Measurements from ENCODE around the gene SULT1C3. TPM values are rescaled to one million over a fixed set of nuclear protein-coding genes. Genes with fewer than 3 reads are reported as not detected.

SULT1C3 gene
- not detected for polyA plus RNA-seq (2013, experiment 1 of 2)
- polyA plus RNA-seq (2013, experiment 2 of 2) = not detected

GRCh38 chr2:108239786-108240185 is at the start of gene SULT1C3:
Gene SULT1C3, plus strand, starts transcription at chr2:108239968. Its CDS starts 7,227 bp downstream, at chr2:108247195.
- Histone ChIP-seq H2AFZ (ENCODE audit: low read depth, low read length) (no peak within 1 kb of the TSS), H4K91ac (ENCODE audit: low read length) (no peak within 1 kb of the TSS), H3K4ac (ENCODE audit: low read depth in 1 of 2, low read length in 2 of 2) (no peak within 1 kb of the TSS)

GRCh38 chr2:108193251-108193650 is 46.5 kb upstream of the SULT1C3 start:
- H2BK5ac ChIP-seq (ENCODE audit: low read depth, low read length, poor library complexity, severe bottlenecking) = no peak overlapping the region
- H3K36me3 ChIP-seq (ENCODE audit: control insufficient read depth in 1 of 2, insufficient read depth in 2 of 2, low read depth in 1 of 2, low read length in 2 of 2) = peaks cover 0 to 2% of the 10 kb centered on the region in 2 experiments
- H2AK5ac ChIP-seq (ENCODE audit: low read length, severe bottlenecking) = no peak overlapping the region
- no peaks in the 10 kb centered on the region for H3K79me1 ChIP-seq (replicated peaks; ENCODE audit: low read length, poor library complexity, severe bottlenecking)
- no peak overlapping the region for H3K23ac ChIP-seq (ENCODE audit: low read length in 2 of 2)
- H3K27me3 ChIP-seq (ENCODE audit: control insufficient read depth in 1 of 2, insufficient read depth in 1 of 2, low read length in 2 of 2) = no peaks in the 10 kb centered on the region
- H2BK12ac ChIP-seq (ENCODE audit: low read length in 2 of 2) = no peak overlapping the region
- H3K18ac ChIP-seq (ENCODE audit: low read depth in 1 of 2, low read length in 2 of 2) = no peak overlapping the region
- WGBS = 30% methylated on average over 2 of the region's 3 CpGs
- no peak overlapping the region for H3K4ac ChIP-seq (ENCODE audit: low read depth in 1 of 2, low read length in 2 of 2)
- no peak overlapping the region for H2BK120ac ChIP-seq (ENCODE audit: low read depth, low read length)
- no peak overlapping the region for H3K9ac ChIP-seq (ENCODE audit: low read length)
- H4K91ac ChIP-seq (ENCODE audit: low read length) = no peak overlapping the region
- H3K4me1 ChIP-seq (ENCODE audit: control insufficient read depth, insufficient read depth, low read depth, low read length) = peaks cover 3% of the 10 kb centered on the region
- H4K8ac ChIP-seq (ENCODE audit: low read length) = no peak overlapping the region
- no peak overlapping the region for H2AFZ ChIP-seq (ENCODE audit: low read depth, low read length)
- H3K4me3 ChIP-seq (ENCODE audit: insufficient read depth in 1 of 2, low read depth in 1 of 2, low read length in 2 of 2) = no peak overlapping the region
- no peak overlapping the region for H3K14ac ChIP-seq (ENCODE audit: low read length in 2 of 2)
- no peak overlapping the region for H3K4me2 ChIP-seq (ENCODE audit: low read length, poor library complexity, severe bottlenecking)
- no peak overlapping the region for H2BK15ac ChIP-seq (ENCODE audit: low read depth, poor library complexity, severe bottlenecking)
- DNase-seq = peak; percentile 27
- H3K9me3 ChIP-seq (ENCODE audit: control insufficient read depth, low read length) = no peaks in the 10 kb centered on the region
- H3K27ac ChIP-seq (ENCODE audit: low read length, poor library complexity, severe bottlenecking) = no peak overlapping the region

More at GRCh38 chr2:108239786-108240185, at the start of gene SULT1C3:
- H2BK15ac ChIP-seq (ENCODE audit: low read depth, poor library complexity, severe bottlenecking) = no peak within 1 kb of the TSS
- no peak within 1 kb of the TSS for H2BK120ac ChIP-seq (ENCODE audit: low read depth, low read length)
- H3K9me3 ChIP-seq (ENCODE audit: control insufficient read depth, low read length) = peaks cover 3% of the 10 kb centered on the region
- no peak within 1 kb of the TSS for H2BK5ac ChIP-seq (ENCODE audit: low read depth, low read length, poor library complexity, severe bottlenecking)
- no peaks in the 10 kb centered on the region for H3K4me1 ChIP-seq (ENCODE audit: control insufficient read depth, insufficient read depth, low read depth, low read length)
- H3K79me1 ChIP-seq (replicated peaks; ENCODE audit: low read length, poor library complexity, severe bottlenecking) = peaks cover 2% of the 10 kb centered on the region
- no peak for DNase-seq
- peaks cover 0 to 4% of the 10 kb centered on the region in 2 experiments for H3K36me3 ChIP-seq (ENCODE audit: control insufficient read depth in 1 of 2, insufficient read depth in 2 of 2, low read depth in 1 of 2, low read length in 2 of 2)
- H3K4me2 ChIP-seq (ENCODE audit: low read length, poor library complexity, severe bottlenecking) = no peak within 1 kb of the TSS
- no peak within 1 kb of the TSS for H4K8ac ChIP-seq (ENCODE audit: low read length)
- no peak within 1 kb of the TSS for H3K4me3 ChIP-seq (ENCODE audit: insufficient read depth in 1 of 2, low read depth in 1 of 2, low read length in 2 of 2)
- WGBS = 68% methylated on average over 2 of the region's 2 CpGs
- H2BK12ac ChIP-seq (ENCODE audit: low read length in 2 of 2) = no peak within 1 kb of the TSS
- no peak within 1 kb of the TSS for H3K14ac ChIP-seq (ENCODE audit: low read length in 2 of 2)
- no peaks in the 10 kb centered on the region for H3K27me3 ChIP-seq (ENCODE audit: control insufficient read depth in 1 of 2, insufficient read depth in 1 of 2, low read length in 2 of 2)
- H3K27ac ChIP-seq (ENCODE audit: low read length, poor library complexity, severe bottlenecking) = no peak within 1 kb of the TSS
- H3K23ac ChIP-seq (ENCODE audit: low read length in 2 of 2) = no peak within 1 kb of the TSS
- peak within 1 kb of the TSS in 1 of 2 experiments; percentile 11 for H3K18ac ChIP-seq (ENCODE audit: low read depth in 1 of 2, low read length in 2 of 2)
- no peak within 1 kb of the TSS for H3K9ac ChIP-seq (ENCODE audit: low read length)
- H2AK5ac ChIP-seq (ENCODE audit: low read length, severe bottlenecking) = no peak within 1 kb of the TSS

GRCh38 chr2:108194409-108195132 is 45.2 kb upstream of the SULT1C3 start:
- H3K4me2 ChIP-seq (ENCODE audit: low read length, poor library complexity, severe bottlenecking) = no peak overlapping the region
- peak; percentile 12 for DNase-seq
- H3K18ac ChIP-seq (ENCODE audit: low read depth in 1 of 2, low read length in 2 of 2) = no peak overlapping the region
- no peaks in the 10 kb centered on the region for H3K27me3 ChIP-seq (ENCODE audit: control insufficient read depth in 1 of 2, insufficient read depth in 1 of 2, low read length in 2 of 2)
- no peak overlapping the region for H4K91ac ChIP-seq (ENCODE audit: low read length)
- no peaks in the 10 kb centered on the region for H3K79me1 ChIP-seq (replicated peaks; ENCODE audit: low read length, poor library complexity, severe bottlenecking)
- H2BK120ac ChIP-seq (ENCODE audit: low read depth, low read length) = no peak overlapping the region
- H3K4ac ChIP-seq (ENCODE audit: low read depth in 1 of 2, low read length in 2 of 2) = no peak overlapping the region
- peaks cover 0 to 2% of the 10 kb centered on the region in 2 experiments for H3K36me3 ChIP-seq (ENCODE audit: control insufficient read depth in 1 of 2, insufficient read depth in 2 of 2, low read depth in 1 of 2, low read length in 2 of 2)
- no peak overlapping the region for H3K27ac ChIP-seq (ENCODE audit: low read length, poor library complexity, severe bottlenecking)
- no peak overlapping the region for H2AK5ac ChIP-seq (ENCODE audit: low read length, severe bottlenecking)
- H4K8ac ChIP-seq (ENCODE audit: low read length) = no peak overlapping the region
- no peaks in the 10 kb centered on the region for H3K9me3 ChIP-seq (ENCODE audit: control insufficient read depth, low read length)
- no peak overlapping the region for H3K23ac ChIP-seq (ENCODE audit: low read length in 2 of 2)
- no peak overlapping the region for H3K4me3 ChIP-seq (ENCODE audit: insufficient read depth in 1 of 2, low read depth in 1 of 2, low read length in 2 of 2)
- no peak overlapping the region for H2AFZ ChIP-seq (ENCODE audit: low read depth, low read length)
- H3K14ac ChIP-seq (ENCODE audit: low read length in 2 of 2) = no peak overlapping the region
- H2BK15ac ChIP-seq (ENCODE audit: low read depth, poor library complexity, severe bottlenecking) = no peak overlapping the region
- no peak overlapping the region for H3K9ac ChIP-seq (ENCODE audit: low read length)
- peaks cover 2% of the 10 kb centered on the region for H3K4me1 ChIP-seq (ENCODE audit: control insufficient read depth, insufficient read depth, low read depth, low read length)
- 77% methylated on average over 5 of the region's 7 CpGs for WGBS
- H2BK5ac ChIP-seq (ENCODE audit: low read depth, low read length, poor library complexity, severe bottlenecking) = no peak overlapping the region
- H2BK12ac ChIP-seq (ENCODE audit: low read length in 2 of 2) = no peak overlapping the region

- no peak overlapping the region for H3K4ac ChIP-seq (ENCODE audit: low read depth in 1 of 2, low read length in 2 of 2)
- no peak overlapping the region for H3K14ac ChIP-seq (ENCODE audit: low read length in 2 of 2)
- no peak overlapping the region for H2AK5ac ChIP-seq (ENCODE audit: low read length, severe bottlenecking)
- DNase-seq = no peak
- H3K9me3 ChIP-seq (ENCODE audit: control insufficient read depth, low read length) = peaks cover 1% of the 10 kb centered on the region
- no peak overlapping the region for H3K4me2 ChIP-seq (ENCODE audit: low read length, poor library complexity, severe bottlenecking)
- H3K4me3 ChIP-seq (ENCODE audit: insufficient read depth in 1 of 2, low read depth in 1 of 2, low read length in 2 of 2) = no peak overlapping the region
- no peak overlapping the region for H3K18ac ChIP-seq (ENCODE audit: low read depth in 1 of 2, low read length in 2 of 2)
- H3K36me3 ChIP-seq (ENCODE audit: control insufficient read depth in 1 of 2, insufficient read depth in 2 of 2, low read depth in 1 of 2, low read length in 2 of 2) = peaks cover 0 to 2% of the 10 kb centered on the region in 2 experiments
- H4K91ac ChIP-seq (ENCODE audit: low read length) = no peak overlapping the region
- no peak overlapping the region for H3K27ac ChIP-seq (ENCODE audit: low read length, poor library complexity, severe bottlenecking)
- no peak overlapping the region for H4K8ac ChIP-seq (ENCODE audit: low read length)
- H3K27me3 ChIP-seq (ENCODE audit: control insufficient read depth in 1 of 2, insufficient read depth in 1 of 2, low read length in 2 of 2) = no peaks in the 10 kb centered on the region
- H2BK5ac ChIP-seq (ENCODE audit: low read depth, low read length, poor library complexity, severe bottlenecking) = no peak overlapping the region
- H2BK12ac ChIP-seq (ENCODE audit: low read length in 2 of 2) = no peak overlapping the region
- H3K9ac ChIP-seq (ENCODE audit: low read length) = no peak overlapping the region
- no peaks in the 10 kb centered on the region for H3K79me1 ChIP-seq (replicated peaks; ENCODE audit: low read length, poor library complexity, severe bottlenecking)
- H2BK120ac ChIP-seq (ENCODE audit: low read depth, low read length) = no peak overlapping the region
- no peak overlapping the region for H2AFZ ChIP-seq (ENCODE audit: low read depth, low read length)
- no peak overlapping the region for H2BK15ac ChIP-seq (ENCODE audit: low read depth, poor library complexity, severe bottlenecking)
- H3K4me1 ChIP-seq (ENCODE audit: control insufficient read depth, insufficient read depth, low read depth, low read length) = peaks cover 2% of the 10 kb centered on the region
- H3K23ac ChIP-seq (ENCODE audit: low read length in 2 of 2) = no peak overlapping the region
Observed at GRCh38 chr2:108195133-108195439, 44.7 kb upstream of the SULT1C3 start.
